HCT116 (cell line): ENCODE data around the gene NFKBIL1. TPM values are rescaled to one million over a fixed set of nuclear protein-coding genes. Genes with fewer than 3 reads are reported as not detected.

Source experiments
- ATAC-seq: fragments of 200-7000 bp; cut with Tn5 transposase; 2 replicates; pipeline ENCODE4 v1.9.1; 2020; ENCODE audit warnings: mild to moderate bottlenecking, moderate library complexity
- BruUV-seq: library from RNA; stranded (reverse); fragments of 400-500 nt; replicated peaks from 2 replicates; lab custom pipeline; 2021; lab: Mats Ljungman, UMichigan
- CTCF ChIA-PET: fragments of 300-600 bp; sonication (Branson Sonifier 250); formaldehyde crosslinking; loops from one replicate; lab custom pipeline; 2021; ENCODE audit warnings: antibody characterized with exemption; lab: Charles Lee
- POLR2A ChIA-PET: fragments of 300-600, 350-600 bp; sonication (Branson Sonifier 250); formaldehyde crosslinking; loops from one replicate; lab custom pipeline; 2021; ENCODE audit warnings: antibody characterized with exemption; lab: Charles Lee
- RAD21 ChIA-PET, 2 experiments: fragments of 300-600 bp; sonication (Branson Sonifier 250); formaldehyde crosslinking; loops; one replicate each; lab custom pipeline; 2023; ENCODE audit warnings: low total read pairs in 2 of 2; ENCODE audit not compliant: uncharacterized antibody in 2 of 2, unreplicated experiment in 2 of 2, low non-redundant PET in 1 of 2; lab: Charles Lee
- DNase-seq: peaks from one replicate; pipeline ENCODE4 v3.0.0-alpha.2; 2010; ENCODE audit warnings: low read depth, low spot score
- H2AFZ ChIP-seq: fragments of 200-600 bp; shearing (Covaris generic), sonication (generic); 2 replicates; pipeline ENCODE4 v1.6.1; 2017; ENCODE audit warnings: low read depth, mixed run types, mixed read lengths, antibody characterized with exemption, low read length; ENCODE audit not compliant: poor library complexity, severe bottlenecking
- H3K27ac ChIP-seq: 2 replicates; pipeline ENCODE4 v1.5.1; 2012; ENCODE audit warnings: low read depth, low read length
- H3K27me3 ChIP-seq: fragments of 200-600 bp; sonication (generic); 2 replicates; pipeline ENCODE4 v1.6.1; 2016; ENCODE audit warnings: mixed run types, low read length, mixed read lengths; ENCODE audit not compliant: insufficient read depth
- H3K36me3 ChIP-seq, 2 experiments: fragments of 200-500 bp in 1 of 2; fragments of 200-600 bp in 1 of 2; sonication (Bioruptor generic) in 1 of 2; sonication (generic) in 1 of 2; 2 replicates each; pipeline versions ENCODE4 v1.5.1 to v1.6.1; 2014 to 2016; ENCODE audit warnings: low read length in 2 of 2, inconsistent platforms in 1 of 2, mixed read lengths in 1 of 2, mixed run types in 1 of 2; ENCODE audit not compliant: insufficient read depth in 2 of 2, control insufficient read depth in 1 of 2
- H3K4me1 ChIP-seq, 2 experiments: fragments of 200-600 bp in 1 of 2; sonication (generic) in 1 of 2; 2 replicates each; pipeline versions ENCODE4 v1.5.1 to v1.6.1; 2012 to 2017; ENCODE audit warnings: low read length in 2 of 2, inconsistent platforms in 1 of 2, mild to moderate bottlenecking in 1 of 2, mixed read lengths in 1 of 2, mixed run types in 1 of 2, moderate library complexity in 1 of 2; ENCODE audit not compliant: insufficient read depth in 2 of 2, control insufficient read depth in 1 of 2
- H3K4me2 ChIP-seq: fragments of 200-600 bp; sonication (generic); 2 replicates; pipeline ENCODE4 v1.6.1; 2017; ENCODE audit warnings: mixed run types, low read length, mixed read lengths
- H3K4me3 ChIP-seq, 2 experiments: fragments of 200-600 bp in 1 of 2; sonication (generic) in 1 of 2; replicated peaks in 1 of 2; 2 replicates each; pipeline ENCODE4 v1.5.1; 2011 to 2016; ENCODE audit warnings: low read length in 2 of 2, control low read depth in 1 of 2, low read depth in 1 of 2, mild to moderate bottlenecking in 1 of 2, mixed read lengths in 1 of 2, mixed run types in 1 of 2
- H3K79me2 ChIP-seq: fragments of 200-600 bp; sonication (generic); 2 replicates; pipeline ENCODE4 v1.6.1; 2017; ENCODE audit warnings: mild to moderate bottlenecking, mixed run types, low read length, moderate library complexity, mixed read lengths; ENCODE audit not compliant: insufficient read depth
- H3K9ac ChIP-seq: fragments of 200-600 bp; sonication (generic); 2 replicates; pipeline ENCODE4 v1.6.1; 2016; ENCODE audit warnings: low read length, mixed read lengths
- H3K9me2 ChIP-seq: fragments of 200-600 bp; sonication (generic), shearing (Covaris generic); 2 replicates; pipeline ENCODE4 v1.6.1; 2017; ENCODE audit warnings: mixed run types, mild to moderate bottlenecking, moderate library complexity; ENCODE audit not compliant: insufficient read depth
- H3K9me3 ChIP-seq, 2 experiments: fragments of 200-500 bp in 1 of 2; fragments of 200-600 bp in 1 of 2; sonication (Bioruptor generic) in 1 of 2; sonication (generic) in 1 of 2; 2 replicates each; pipeline ENCODE4 v1.6.1; 2014 to 2017; ENCODE audit warnings: low read length in 2 of 2, mixed read lengths in 2 of 2, inconsistent platforms in 1 of 2, low read depth in 1 of 2, mild to moderate bottlenecking in 1 of 2, mixed run types in 1 of 2, moderate library complexity in 1 of 2; ENCODE audit not compliant: control insufficient read depth in 1 of 2, insufficient read depth in 1 of 2
- H4K20me1 ChIP-seq: fragments of 200-600 bp; sonication (generic), shearing (Covaris generic); 2 replicates; pipeline ENCODE4 v1.6.1; 2017; ENCODE audit warnings: mixed run types, mild to moderate bottlenecking, moderate library complexity; ENCODE audit not compliant: insufficient read depth
- EZH2phosphoT487 ChIP-seq: fragments of 200-600 bp; IDR thresholded peaks from 2 replicates; pipeline ENCODE4 v1.6.1; 2018; ENCODE audit warnings: antibody characterized with exemption, borderline replicate concordance
- JUND ChIP-seq: IDR thresholded peaks from 2 replicates; pipeline ENCODE4 v1.6.1; 2012
- RAD21 ChIP-seq: IDR thresholded peaks from 2 replicates; pipeline ENCODE4 v1.6.1; 2012; ENCODE audit warnings: low read depth, mild to moderate bottlenecking
- intact Hi-C: fragments of 100-400 bp; cut with micrococcal nuclease; formaldehyde crosslinking; loops from 2 replicates; pipeline ENCODE4 v1.10.0; 2022
- total RNA-seq: library from RNA; stranded (reverse); gene quantifications from one replicate; pipeline ENCODE4 v1.2.1, GENCODE V29; 2021; ENCODE audit not compliant: unreplicated experiment
- TF ChIP-seq, protein P1 (sequence below): IDR thresholded peaks from 2 replicates; pipeline ENCODE4 v1.6.1; 2011; ENCODE audit warnings: mild to moderate bottlenecking, low read length, moderate library complexity; ENCODE audit not compliant: insufficient replicate concordance; ENCODE audit errors: extremely low read depth
- TF ChIP-seq, protein P2 (sequence below): IDR thresholded peaks from 2 replicates; pipeline ENCODE4 v1.6.1; 2012; ENCODE audit warnings: low read depth

The NFKBIL1 gene
- total RNA-seq, 1 experiment from 2014 or later: 26.6 TPM

DNA sequence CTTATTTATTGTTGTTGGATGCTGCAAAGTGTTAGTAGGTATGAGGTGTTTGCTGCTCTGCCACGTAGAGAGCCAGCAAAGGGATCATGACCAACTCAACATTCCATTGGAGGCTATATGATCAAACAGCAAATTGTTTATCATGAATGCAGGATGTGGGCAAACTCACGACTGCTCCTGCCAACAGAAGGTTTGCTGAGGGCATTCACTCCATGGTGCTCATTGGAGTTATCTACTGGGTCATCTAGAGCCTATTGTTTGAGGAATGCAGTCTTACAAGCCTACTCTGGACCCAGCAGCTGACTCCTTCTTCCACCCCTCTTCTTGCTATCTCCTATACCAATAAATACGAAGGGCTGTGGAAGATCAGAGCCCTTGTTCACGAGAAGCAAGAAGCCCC lies 37.4 kb upstream of the NFKBIL1 start:
- H3K27me3 ChIP-seq: no peaks in the 10 kb centered on the region
- TF ChIP-seq RAD21: no peak
- TF ChIP-seq, protein P1, sequence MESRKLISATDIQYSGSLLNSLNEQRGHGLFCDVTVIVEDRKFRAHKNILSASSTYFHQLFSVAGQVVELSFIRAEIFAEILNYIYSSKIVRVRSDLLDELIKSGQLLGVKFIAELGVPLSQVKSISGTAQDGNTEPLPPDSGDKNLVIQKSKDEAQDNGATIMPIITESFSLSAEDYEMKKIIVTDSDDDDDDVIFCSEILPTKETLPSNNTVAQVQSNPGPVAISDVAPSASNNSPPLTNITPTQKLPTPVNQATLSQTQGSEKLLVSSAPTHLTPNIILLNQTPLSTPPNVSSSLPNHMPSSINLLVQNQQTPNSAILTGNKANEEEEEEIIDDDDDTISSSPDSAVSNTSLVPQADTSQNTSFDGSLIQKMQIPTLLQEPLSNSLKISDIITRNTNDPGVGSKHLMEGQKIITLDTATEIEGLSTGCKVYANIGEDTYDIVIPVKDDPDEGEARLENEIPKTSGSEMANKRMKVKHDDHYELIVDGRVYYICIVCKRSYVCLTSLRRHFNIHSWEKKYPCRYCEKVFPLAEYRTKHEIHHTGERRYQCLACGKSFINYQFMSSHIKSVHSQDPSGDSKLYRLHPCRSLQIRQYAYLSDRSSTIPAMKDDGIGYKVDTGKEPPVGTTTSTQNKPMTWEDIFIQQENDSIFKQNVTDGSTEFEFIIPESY: no peak
- no peak for TF ChIP-seq EZH2phosphoT487
- TF ChIP-seq, protein P2, sequence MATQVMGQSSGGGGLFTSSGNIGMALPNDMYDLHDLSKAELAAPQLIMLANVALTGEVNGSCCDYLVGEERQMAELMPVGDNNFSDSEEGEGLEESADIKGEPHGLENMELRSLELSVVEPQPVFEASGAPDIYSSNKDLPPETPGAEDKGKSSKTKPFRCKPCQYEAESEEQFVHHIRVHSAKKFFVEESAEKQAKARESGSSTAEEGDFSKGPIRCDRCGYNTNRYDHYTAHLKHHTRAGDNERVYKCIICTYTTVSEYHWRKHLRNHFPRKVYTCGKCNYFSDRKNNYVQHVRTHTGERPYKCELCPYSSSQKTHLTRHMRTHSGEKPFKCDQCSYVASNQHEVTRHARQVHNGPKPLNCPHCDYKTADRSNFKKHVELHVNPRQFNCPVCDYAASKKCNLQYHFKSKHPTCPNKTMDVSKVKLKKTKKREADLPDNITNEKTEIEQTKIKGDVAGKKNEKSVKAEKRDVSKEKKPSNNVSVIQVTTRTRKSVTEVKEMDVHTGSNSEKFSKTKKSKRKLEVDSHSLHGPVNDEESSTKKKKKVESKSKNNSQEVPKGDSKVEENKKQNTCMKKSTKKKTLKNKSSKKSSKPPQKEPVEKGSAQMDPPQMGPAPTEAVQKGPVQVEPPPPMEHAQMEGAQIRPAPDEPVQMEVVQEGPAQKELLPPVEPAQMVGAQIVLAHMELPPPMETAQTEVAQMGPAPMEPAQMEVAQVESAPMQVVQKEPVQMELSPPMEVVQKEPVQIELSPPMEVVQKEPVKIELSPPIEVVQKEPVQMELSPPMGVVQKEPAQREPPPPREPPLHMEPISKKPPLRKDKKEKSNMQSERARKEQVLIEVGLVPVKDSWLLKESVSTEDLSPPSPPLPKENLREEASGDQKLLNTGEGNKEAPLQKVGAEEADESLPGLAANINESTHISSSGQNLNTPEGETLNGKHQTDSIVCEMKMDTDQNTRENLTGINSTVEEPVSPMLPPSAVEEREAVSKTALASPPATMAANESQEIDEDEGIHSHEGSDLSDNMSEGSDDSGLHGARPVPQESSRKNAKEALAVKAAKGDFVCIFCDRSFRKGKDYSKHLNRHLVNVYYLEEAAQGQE: no peak
- no peak for TF ChIP-seq JUND
- TF ChIP-seq, all 23 proteins: peak for 0
- ChIA-PET CTCF (no interaction called here), RAD21 (no interaction called here), POLR2A (no interaction called here)
- BruUV-seq: no TSS peak
- H3K4me1 ChIP-seq: peaks cover 0 to 4% of the 10 kb centered on the region in 2 experiments; a peak in 1 of 4 replicates
- no peaks in the 10 kb centered on the region for H3K9me3 ChIP-seq
- H3K4me2 ChIP-seq: no peak overlapping the region
- H3K9ac ChIP-seq: no peak overlapping the region
- no peak overlapping the region for H3K27ac ChIP-seq
- H3K9me2 ChIP-seq: no peaks in the 10 kb centered on the region
- no peaks in the 10 kb centered on the region for H4K20me1 ChIP-seq
- H2AFZ ChIP-seq: no peak overlapping the region
- peaks cover 12 to 13% of the 10 kb centered on the region in 2 experiments for H3K36me3 ChIP-seq
- H3K4me3 ChIP-seq: no peak overlapping the region
- no peak for ATAC-seq
- DNase-seq: no peak
- 0 out of 2 replicates have a peak, but pooled peaks cover under 1% of the 10 kb centered on the region for H3K79me2 ChIP-seq
- intact Hi-C loops: no loop called here
